Panc1 (cell line): ENCODE results near the gene SMIM15. TPM values are rescaled to one million over a fixed set of nuclear protein-coding genes. Genes with fewer than 3 reads are reported as not detected.

ENCODE experiments used
- ATAC-seq: fragments of 200-7000 bp; cut with Tn5 transposase; 2 replicates; pipeline ENCODE4 v1.9.1; 2020; ENCODE audit warnings: mild to moderate bottlenecking, moderate library complexity
- BruUV-seq: library from RNA; stranded (reverse); fragments of 400-500 nt; replicated peaks from 2 replicates; lab custom pipeline; 2021; lab: Mats Ljungman, UMichigan
- CTCF ChIA-PET: fragments of 300-600 bp; sonication (Branson Sonifier 250); formaldehyde crosslinking; loops from one replicate; lab custom pipeline; 2022; ENCODE audit warnings: antibody characterized with exemption; lab: Charles Lee
- POLR2A ChIA-PET: fragments of 300-600 bp; sonication (Branson Sonifier 250); formaldehyde crosslinking; loops from one replicate; lab custom pipeline; 2022; ENCODE audit warnings: antibody characterized with exemption; lab: Charles Lee
- DNase-seq: peaks from one replicate; pipeline ENCODE4 v3.0.0-alpha.2; 2010; ENCODE audit warnings: low read depth, low spot score
- H3K27ac ChIP-seq: 2 replicates; pipeline ENCODE4 v1.5.1; 2011; ENCODE audit warnings: mild to moderate bottlenecking, low read length, inconsistent platforms
- H3K27me3 ChIP-seq: fragments of 200-500 bp; sonication (Bioruptor generic); 2 replicates; pipeline ENCODE4 v1.6.0; 2014; ENCODE audit warnings: low read length, inconsistent platforms; ENCODE audit not compliant: control insufficient read depth, insufficient read depth
- H3K36me3 ChIP-seq: fragments of 200-500 bp; sonication (Bioruptor generic); 2 replicates; pipeline ENCODE4 v1.5.1; 2014; ENCODE audit warnings: inconsistent platforms, mild to moderate bottlenecking, low read length, moderate library complexity; ENCODE audit not compliant: control insufficient read depth, insufficient read depth
- H3K4me1 ChIP-seq: 2 replicates; pipeline ENCODE4 v1.5.1; 2011; ENCODE audit warnings: inconsistent platforms, mild to moderate bottlenecking, low read length, moderate library complexity; ENCODE audit not compliant: control insufficient read depth, insufficient read depth
- H3K4me3 ChIP-seq, 2 experiments: 2 replicates each; pipeline ENCODE4 v1.5.1; 2011 to 2012; ENCODE audit warnings: low read depth in 2 of 2, low read length in 2 of 2, mild to moderate bottlenecking in 2 of 2, inconsistent platforms in 1 of 2, moderate library complexity in 1 of 2
- H3K9me3 ChIP-seq: fragments of 200-500 bp; sonication (Bioruptor generic); 2 replicates; pipeline ENCODE4 v1.5.1; 2014; ENCODE audit warnings: low read depth, mild to moderate bottlenecking, inconsistent platforms, low read length, moderate library complexity; ENCODE audit not compliant: control insufficient read depth, insufficient read depth
- CTCF ChIP-seq: fragments of 450-650 bp; IDR thresholded peaks from 2 replicates; pipeline ENCODE4 v1.5.1; 2017; ENCODE audit warnings: mild to moderate bottlenecking
- POLR2AphosphoS5 ChIP-seq: IDR thresholded peaks from 2 replicates; pipeline ENCODE4 v1.6.1; 2012; ENCODE audit warnings: mild to moderate bottlenecking, low read depth, low read length, moderate library complexity
- REST ChIP-seq, 2 experiments: IDR thresholded peaks; 2 replicates each; pipeline ENCODE4 v1.6.1; 2011 to 2012; ENCODE audit warnings: low read depth in 2 of 2, control low read depth in 1 of 2, low read length in 1 of 2, mild to moderate bottlenecking in 1 of 2, moderate library complexity in 1 of 2; ENCODE audit not compliant: insufficient read depth in 1 of 2
- SIN3A ChIP-seq: IDR thresholded peaks from 2 replicates; pipeline ENCODE4 v1.6.1; 2012; ENCODE audit warnings: low read depth, mild to moderate bottlenecking, low read length, moderate library complexity, borderline replicate concordance; ENCODE audit not compliant: insufficient read depth
- TCF7L2 ChIP-seq: IDR thresholded peaks from 2 replicates; pipeline ENCODE4 v1.6.1; 2011; ENCODE audit warnings: mild to moderate bottlenecking, low read depth, low read length, inconsistent platforms
- in situ Hi-C: cut with HindIII; loops from 2 replicates; pipeline ENCODE4 v1.10.0; 2016; ENCODE audit warnings: low sequenced_read_pairs, low pct_unique_long_range_greater_than_20kb
- intact Hi-C: fragments of 100-400 bp; cut with micrococcal nuclease; formaldehyde crosslinking; loops from one replicate; pipeline ENCODE4 v1.10.0; 2022; ENCODE audit not compliant: unreplicated experiment
- total RNA-seq: library from RNA; stranded (reverse); gene quantifications from one replicate; pipeline ENCODE4 v1.2.1, GENCODE V29; 2021; ENCODE audit not compliant: unreplicated experiment

The SMIM15 gene
- total RNA-seq, 1 experiment from 2014 or later: 77.5 TPM

GRCh38 chr5:61119066-61119465 lies 43.2 kb downstream of the SMIM15 start:
- Histone ChIP-seq H3K27ac (no peak overlapping the region), H3K36me3 (no peaks in the 10 kb centered on the region), H3K4me1 (no peaks in the 10 kb centered on the region), H3K9me3 (no peaks in the 10 kb centered on the region), H3K4me3 (no peak overlapping the region), H3K27me3 (no peaks in the 10 kb centered on the region)
- BruUV-seq: no TSS peak
- ATAC-seq: no peak
- no peak for DNase-seq
- ChIA-PET POLR2A (no interaction called here), CTCF (no interaction called here)
- in situ Hi-C loops (no loop called here), intact Hi-C loops (no loop called here)
- TF ChIP-seq TCF7L2: no peak
- no peak for TF ChIP-seq REST (IDR thresholded peaks at IDR 0.05; ENCODE audit: insufficient read depth in 1 of 2, low read depth in 2 of 2, low read length in 1 of 2)
- TF ChIP-seq SIN3A: no peak
- TF ChIP-seq POLR2AphosphoS5: no peak
- TF ChIP-seq CTCF: no peak

- H3K27me3 ChIP-seq: no peaks in the 10 kb centered on the region
- no peaks in the 10 kb centered on the region for H3K9me3 ChIP-seq
- ATAC-seq (no peak), DNase-seq (no peak)
- intact Hi-C loops: no loop called here
- in situ Hi-C loops: no loop called here
- TF ChIP-seq TCF7L2: no peak
- TF ChIP-seq SIN3A: no peak
- no peak for TF ChIP-seq POLR2AphosphoS5
- no peak for TF ChIP-seq REST (IDR thresholded peaks at IDR 0.05; ENCODE audit: insufficient read depth in 1 of 2, low read depth in 2 of 2, low read length in 1 of 2)
- TF ChIP-seq CTCF: no peak
- H3K27ac ChIP-seq: no peak overlapping the region
- POLR2A ChIA-PET: no interaction called here
- no peaks in the 10 kb centered on the region for H3K4me1 ChIP-seq
- no peak overlapping the region for H3K4me3 ChIP-seq
- H3K36me3 ChIP-seq: no peaks in the 10 kb centered on the region
- BruUV-seq: no TSS peak
- CTCF ChIA-PET: no interaction called here
These were observed 46.3 kb downstream of the SMIM15 start for GRCh38 chr5:61115968-61116367.
